Thyroid gland (tissue), 4 donors: Measurements from ENCODE around the gene DNPH1. TPM values are rescaled to one million over a fixed set of nuclear protein-coding genes. Genes with fewer than 3 reads are reported as not detected.

Source experiments
- DNase-seq, 2 donors: peaks; one replicate each; pipeline ENCODE4 v3.0.0-alpha.2; 2019
- H3K27ac ChIP-seq, 3 donors: fragments of 200-600 bp; sonication (generic); 1 replicate in 2 of 3; 2 replicates in 1 of 3; pipeline ENCODE4 v1.5.1; 2016 to 2019; ENCODE audit warnings: mild to moderate bottlenecking in 1 of 3, moderate library complexity in 1 of 3
- H3K27me3 ChIP-seq: fragments of 200-600 bp; sonication (generic); one replicate; pipeline ENCODE4 v1.5.1; 2019
- H3K36me3 ChIP-seq, 2 donors: fragments of 200-600 bp; sonication (generic); one replicate each; pipeline ENCODE4 v1.5.1; 2016 to 2019
- H3K4me1 ChIP-seq, 2 donors: fragments of 200-600 bp; sonication (generic); one replicate each; pipeline ENCODE4 v1.5.1; 2017 to 2019
- H3K4me3 ChIP-seq, 3 donors: fragments of 200-600 bp; sonication (generic); replicated peaks in 1 of 3; 1 replicate in 2 of 3; 2 replicates in 1 of 3; pipeline ENCODE4 v1.5.1; 2016; ENCODE audit warnings: mild to moderate bottlenecking in 1 of 3
- H3K9me3 ChIP-seq: fragments of 200-600 bp; sonication (generic); one replicate; pipeline ENCODE4 v1.5.1; 2017
- POLR2A ChIP-seq, 2 donors: fragments of 450-650 bp; IDR thresholded peaks; one replicate each; pipeline ENCODE4 v1.6.1; 2017; ENCODE audit warnings: antibody characterized with exemption in 2 of 2, mild to moderate bottlenecking in 2 of 2, moderate library complexity in 1 of 2
- WGBS, 2 donors: methylation state at CpG; one replicate each; pipeline ENCODE4 v1.1.5; 2017; 5-methylcytosine and 5-hydroxymethylcytosine counted together
- intact Hi-C: fragments of 100-400 bp; cut with DNase I; formaldehyde crosslinking; loops from one replicate; pipeline ENCODE4 v1.15.1; 2023
- total RNA-seq, 4 donors: library from RNA; depleted of rRNA; stranded (reverse); fragments of >200 nt; gene quantifications; one replicate each; pipeline ENCODE4 v1.2.3, GENCODE V29; 2016
- TF ChIP-seq, protein P1 (sequence below), 6 experiments: fragments of 200-600 bp in 3 of 6; fragments of 450-650 bp in 3 of 6; sonication (generic) in 3 of 6; IDR thresholded peaks; one replicate each; pipeline ENCODE4 v1.5.1; 2016 to 2019; ENCODE audit warnings: antibody characterized with exemption in 6 of 6, mild to moderate bottlenecking in 2 of 6, inconsistent platforms in 1 of 6, moderate library complexity in 1 of 6

DNPH1 gene
- total RNA-seq, 4 donors from 2014 or later = 33.1 to 122 (median 84.1) TPM

DNA sequence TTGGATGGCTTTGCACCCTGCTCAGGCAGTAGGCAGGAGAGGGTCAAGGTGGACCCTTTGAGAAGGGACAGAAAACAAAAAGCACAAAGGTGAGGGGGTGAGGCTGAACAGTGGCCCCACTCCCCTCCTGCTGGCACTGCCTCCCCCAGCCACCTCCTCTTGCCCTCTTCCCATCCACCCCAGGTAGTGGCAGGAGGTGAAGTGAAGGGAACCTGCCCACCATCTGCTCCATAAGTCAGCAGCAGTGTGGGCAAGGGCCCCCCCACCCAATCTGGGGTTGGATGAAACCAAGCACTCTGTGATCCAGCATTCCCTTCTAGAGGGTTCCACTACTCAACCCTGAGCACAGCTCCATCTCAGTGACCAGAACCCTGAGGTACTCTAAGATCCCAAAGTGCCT, 42.7 kb upstream of the DNPH1 start:
- DNase-seq = no peak
- H3K27ac ChIP-seq = no peak overlapping the region
- H3K27me3 ChIP-seq = no peaks in the 10 kb centered on the region
- intact Hi-C loops = no loop called here
- TF ChIP-seq, protein P1, sequence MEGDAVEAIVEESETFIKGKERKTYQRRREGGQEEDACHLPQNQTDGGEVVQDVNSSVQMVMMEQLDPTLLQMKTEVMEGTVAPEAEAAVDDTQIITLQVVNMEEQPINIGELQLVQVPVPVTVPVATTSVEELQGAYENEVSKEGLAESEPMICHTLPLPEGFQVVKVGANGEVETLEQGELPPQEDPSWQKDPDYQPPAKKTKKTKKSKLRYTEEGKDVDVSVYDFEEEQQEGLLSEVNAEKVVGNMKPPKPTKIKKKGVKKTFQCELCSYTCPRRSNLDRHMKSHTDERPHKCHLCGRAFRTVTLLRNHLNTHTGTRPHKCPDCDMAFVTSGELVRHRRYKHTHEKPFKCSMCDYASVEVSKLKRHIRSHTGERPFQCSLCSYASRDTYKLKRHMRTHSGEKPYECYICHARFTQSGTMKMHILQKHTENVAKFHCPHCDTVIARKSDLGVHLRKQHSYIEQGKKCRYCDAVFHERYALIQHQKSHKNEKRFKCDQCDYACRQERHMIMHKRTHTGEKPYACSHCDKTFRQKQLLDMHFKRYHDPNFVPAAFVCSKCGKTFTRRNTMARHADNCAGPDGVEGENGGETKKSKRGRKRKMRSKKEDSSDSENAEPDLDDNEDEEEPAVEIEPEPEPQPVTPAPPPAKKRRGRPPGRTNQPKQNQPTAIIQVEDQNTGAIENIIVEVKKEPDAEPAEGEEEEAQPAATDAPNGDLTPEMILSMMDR (IDR thresholded peaks at IDR 0.05) = no peak
- TF ChIP-seq POLR2A (IDR thresholded peaks at IDR 0.05) = no peak
- peaks cover 33 to 56% of the 10 kb centered on the region in 2 donors for H3K4me1 ChIP-seq
- H3K36me3 ChIP-seq = no peaks in the 10 kb centered on the region
- no peak overlapping the region for H3K4me3 ChIP-seq
- no peaks in the 10 kb centered on the region for H3K9me3 ChIP-seq

DNA sequence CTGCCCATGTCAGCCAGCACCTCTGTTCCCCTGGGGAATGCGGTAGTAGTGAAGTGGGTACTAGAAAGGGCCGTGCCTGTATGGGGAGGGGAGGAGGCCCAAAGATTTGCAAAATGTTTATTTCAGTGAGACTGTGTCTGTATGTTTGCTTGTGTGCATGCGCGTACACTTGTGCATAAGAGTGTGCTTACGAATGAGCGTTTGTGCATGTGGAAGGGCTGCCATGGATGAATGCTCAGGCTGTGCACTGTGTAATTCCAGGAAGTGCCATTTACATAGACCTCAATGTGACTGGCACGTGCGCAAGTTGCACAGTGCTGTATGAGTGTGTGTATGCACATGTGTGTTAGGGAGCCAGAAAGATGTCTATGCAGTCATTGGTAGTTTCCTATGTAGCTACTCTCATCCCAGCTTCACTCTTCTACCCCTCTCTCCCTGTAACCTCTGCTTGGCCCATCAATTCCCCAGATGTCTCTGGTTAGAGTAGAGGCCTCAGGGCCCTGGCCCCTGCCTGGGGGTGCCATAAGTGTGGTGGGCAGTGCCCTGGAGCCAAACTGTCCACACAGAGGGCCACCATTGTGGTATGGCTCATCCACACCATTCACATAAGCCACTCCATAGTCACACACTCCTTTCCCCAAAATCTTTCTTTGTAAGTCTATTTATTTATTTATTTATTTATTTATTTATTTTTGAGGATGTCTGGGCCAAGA, 42.0 kb upstream of the DNPH1 start:
- WGBS, 2 donors = 47 to 59% methylated on average over 8 of the region's 8 CpGs
- H3K4me3 ChIP-seq = no peak overlapping the region
- no peaks in the 10 kb centered on the region for H3K36me3 ChIP-seq
- intact Hi-C loops = no loop called here
- H3K27me3 ChIP-seq = no peaks in the 10 kb centered on the region
- peak overlapping the region; percentile 44 to 49 (median 48) for H3K27ac ChIP-seq
- DNase-seq = peak; percentile 31 to 56
- TF ChIP-seq POLR2A (IDR thresholded peaks at IDR 0.05) = no peak
- TF ChIP-seq, protein P1 (IDR thresholded peaks at IDR 0.05) = no peak
- peaks cover 33 to 53% of the 10 kb centered on the region in 2 donors for H3K4me1 ChIP-seq
- H3K9me3 ChIP-seq = no peaks in the 10 kb centered on the region

DNA sequence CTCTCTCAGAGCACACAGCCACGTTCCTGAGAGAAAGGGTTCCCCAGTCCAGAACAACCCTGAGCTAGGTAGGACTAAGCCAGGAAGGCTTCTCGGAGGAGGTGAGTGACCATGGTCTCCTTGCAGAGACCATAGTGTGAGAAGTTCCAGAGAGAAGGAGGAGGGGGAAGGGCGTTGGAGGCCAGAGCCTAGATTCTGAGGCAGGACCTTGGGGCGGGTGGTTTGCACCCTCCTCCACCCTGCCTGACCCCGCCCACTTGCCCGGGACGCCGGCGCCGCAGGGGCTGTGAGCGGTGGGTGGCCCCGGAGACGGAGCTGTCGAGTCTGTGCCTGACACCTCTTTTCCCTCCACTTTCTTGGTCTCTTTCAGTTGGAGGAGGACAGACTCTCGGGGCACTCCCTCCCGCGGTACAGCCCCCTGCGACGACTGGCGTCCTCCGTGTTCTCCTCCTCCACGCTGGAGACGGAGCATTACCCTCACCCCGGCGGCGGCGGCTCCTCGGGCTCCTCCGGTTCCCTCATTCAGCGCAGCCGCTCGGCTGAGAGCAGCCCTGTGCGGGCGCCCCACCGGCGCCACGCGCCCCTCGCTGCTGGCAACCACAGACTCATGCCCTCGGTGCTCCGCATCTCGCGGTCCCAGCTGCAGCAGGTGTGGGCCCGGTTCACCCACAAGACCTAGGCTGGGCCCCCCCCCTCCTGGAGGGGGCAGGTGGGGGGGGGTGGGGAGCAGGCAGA, 40.2 kb upstream of the DNPH1 start:
- 8 to 11% methylated on average over 23 to 24 of the region's 44 CpGs for WGBS, 2 donors
- peaks cover 23 to 37% of the 10 kb centered on the region in 2 donors for H3K4me1 ChIP-seq
- intact Hi-C loops = no loop called here
- peak overlapping the region in 2 of 3 donors; percentile 30 to 44 for H3K27ac ChIP-seq
- H3K27me3 ChIP-seq = no peaks in the 10 kb centered on the region
- no peaks in the 10 kb centered on the region for H3K36me3 ChIP-seq
- H3K9me3 ChIP-seq = no peaks in the 10 kb centered on the region
- H3K4me3 ChIP-seq = peak overlapping the region in 1 of 3 donors; percentile 16
- TF ChIP-seq, protein P1 (IDR thresholded peaks at IDR 0.05) = no peak
- TF ChIP-seq POLR2A (IDR thresholded peaks at IDR 0.05) = no peak
- peak; percentile 25 to 27 for DNase-seq

DNA sequence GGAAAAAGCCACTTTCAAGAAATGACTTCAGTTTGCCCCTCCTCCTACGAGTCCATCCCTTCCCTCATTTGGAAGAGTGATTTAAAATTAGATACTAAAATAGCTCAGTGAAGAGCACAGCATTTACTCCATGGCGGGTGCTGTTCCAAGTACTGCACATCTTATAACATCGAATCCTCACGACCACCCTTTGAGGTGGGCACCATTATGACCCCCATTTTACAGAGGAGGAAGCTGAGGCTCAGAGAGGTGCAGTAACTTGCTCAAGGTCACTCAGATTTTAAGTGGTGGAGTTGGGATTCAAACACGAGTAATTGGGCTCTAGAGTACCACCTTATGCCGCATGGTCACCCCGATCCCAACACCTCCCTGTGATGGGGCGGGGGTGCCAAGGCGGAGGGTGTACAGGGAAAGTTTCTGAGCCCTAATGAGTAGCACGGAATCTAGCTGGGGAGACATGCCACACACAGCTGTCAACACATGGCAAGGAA, 39.5 kb upstream of the DNPH1 start:
- Histone ChIP-seq H3K4me3 (no peak overlapping the region), H3K4me1 (peaks cover 23 to 37% of the 10 kb centered on the region in 2 donors), H3K27me3 (no peaks in the 10 kb centered on the region), H3K36me3 (no peaks in the 10 kb centered on the region), H3K27ac (peak overlapping the region in 1 of 3 donors; percentile 6), H3K9me3 (no peaks in the 10 kb centered on the region)
- no peak for DNase-seq
- intact Hi-C loops = no loop called here
- TF ChIP-seq, protein P1 (IDR thresholded peaks at IDR 0.05) = no peak
- TF ChIP-seq POLR2A (IDR thresholded peaks at IDR 0.05) = no peak
- WGBS, 2 donors = 69 to 80% methylated on average over 10 of the region's 10 CpGs

DNA sequence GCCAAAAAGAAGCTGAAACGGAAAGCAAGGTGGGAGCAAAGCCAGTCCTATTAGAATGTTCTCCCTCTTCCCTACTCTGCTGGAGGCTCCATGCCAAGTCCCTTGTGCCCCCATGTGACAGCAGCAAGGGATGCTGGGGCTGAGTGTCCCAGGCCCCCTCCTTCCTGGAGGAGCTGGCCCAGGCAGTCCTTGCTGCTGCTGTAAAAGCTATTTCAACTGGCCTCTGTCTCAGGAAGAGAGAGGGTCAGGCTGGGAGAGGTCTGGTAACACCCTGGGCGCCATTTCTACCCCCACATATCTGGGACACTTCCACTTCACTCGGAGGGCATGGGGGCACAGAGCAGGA, 39.0 kb upstream of the DNPH1 start:
- H3K9me3 ChIP-seq = no peaks in the 10 kb centered on the region
- DNase-seq = peak; percentile 54 to 59
- no peaks in the 10 kb centered on the region for H3K36me3 ChIP-seq
- H3K27ac ChIP-seq = peak overlapping the region in 1 of 3 donors; percentile 34
- H3K4me3 ChIP-seq = no peak overlapping the region
- 44 to 54% methylated on average over 2 to 3 of the region's 3 CpGs for WGBS, 2 donors
- TF ChIP-seq POLR2A (IDR thresholded peaks at IDR 0.05) = no peak
- TF ChIP-seq, protein P1 (IDR thresholded peaks at IDR 0.05) = no peak
- no peaks in the 10 kb centered on the region for H3K27me3 ChIP-seq
- intact Hi-C loops = no loop called here
- peaks cover 23 to 37% of the 10 kb centered on the region in 2 donors for H3K4me1 ChIP-seq
